Neural progenitor cell (in vitro differentiated cells): ENCODE results near the gene TWNK. TPM values are rescaled to one million over a fixed set of nuclear protein-coding genes. Genes with fewer than 3 reads are reported as not detected.

Experiments used
- DNase-seq: peaks from one replicate; pipeline ENCODE4 v3.0.0-alpha.2; 2016; ENCODE audit warnings: low spot score
- H2AFZ ChIP-seq: fragments of 200-600 bp; sonication (generic); replicated peaks from 2 replicates; pipeline ENCODE4 v1.6.1; 2016; ENCODE audit warnings: antibody characterized with exemption
- H3F3A ChIP-seq: fragments of 200-600 bp; sonication (generic); 2 replicates; pipeline ENCODE4 v1.6.1; 2016; ENCODE audit warnings: antibody characterized with exemption, low read depth
- H3K27ac ChIP-seq: fragments of 200-600 bp; sonication (generic); 2 replicates; pipeline ENCODE4 v1.5.1; 2016; ENCODE audit warnings: mild to moderate bottlenecking
- H3K27me3 ChIP-seq: fragments of 200-600 bp; sonication (generic); 2 replicates; pipeline ENCODE4 v1.6.1; 2016; ENCODE audit warnings: mild to moderate bottlenecking, moderate library complexity
- H3K36me3 ChIP-seq: fragments of 200-600 bp; sonication (generic); 2 replicates; pipeline ENCODE4 v1.5.1; 2016
- H3K4me1 ChIP-seq: fragments of 200-600 bp; sonication (generic); 2 replicates; pipeline ENCODE4 v1.6.1; 2016; ENCODE audit warnings: mixed run types
- H3K4me2 ChIP-seq: fragments of 200-600 bp; sonication (generic); 2 replicates; pipeline ENCODE4 v1.6.1; 2016
- H3K4me3 ChIP-seq: fragments of 200-600 bp; sonication (generic); 2 replicates; pipeline ENCODE4 v1.5.1; 2016
- H3K79me2 ChIP-seq: fragments of 200-600 bp; sonication (generic); 2 replicates; pipeline ENCODE4 v1.6.1; 2016; ENCODE audit warnings: low read depth
- H3K9ac ChIP-seq: fragments of 200-600 bp; sonication (generic); 2 replicates; pipeline ENCODE4 v1.6.1; 2016
- H3K9me3 ChIP-seq: fragments of 200-600 bp; sonication (generic); 2 replicates; pipeline ENCODE4 v1.5.1; 2016; ENCODE audit warnings: low read depth
- H4K20me1 ChIP-seq: fragments of 200-600 bp; sonication (generic); 2 replicates; pipeline ENCODE4 v1.6.1; 2016; ENCODE audit warnings: low read depth
- H3K27ac Mint-ChIP-seq: 3 replicates; pipeline ENCODE4 v1.8.0; 2021; ENCODE audit warnings: mixed read lengths
- H3K27me3 Mint-ChIP-seq: 2 replicates; pipeline ENCODE4 v1.8.0; 2022; ENCODE audit warnings: low read depth, mild to moderate bottlenecking, inconsistent platforms, moderate library complexity, mixed read lengths; ENCODE audit not compliant: insufficient read depth
- H3K36me3 Mint-ChIP-seq: 3 replicates; pipeline ENCODE4 v1.8.0; 2021; ENCODE audit warnings: mixed read lengths
- H3K4me1 Mint-ChIP-seq: 3 replicates; pipeline ENCODE4 v1.8.0; 2021; ENCODE audit warnings: mixed read lengths
- H3K4me3 Mint-ChIP-seq: 3 replicates; pipeline ENCODE4 v1.8.0; 2021; ENCODE audit warnings: mild to moderate bottlenecking, moderate library complexity, mixed read lengths
- H3K9me3 Mint-ChIP-seq: 3 replicates; pipeline ENCODE4 v1.8.0; 2020; ENCODE audit warnings: mixed read lengths
- EZH2 ChIP-seq: fragments of 200-600 bp; sonication (generic); IDR thresholded peaks from 2 replicates; pipeline ENCODE4 v1.6.1; 2017; ENCODE audit warnings: antibody characterized with exemption, mild to moderate bottlenecking, moderate library complexity
- EZH2phosphoT487 ChIP-seq: fragments of 200-600 bp; sonication (generic); IDR thresholded peaks from 2 replicates; pipeline ENCODE4 v1.6.1; 2017; ENCODE audit warnings: antibody characterized with exemption
- total RNA-seq: library from RNA; depleted of rRNA; stranded (reverse); fragments of >200 nt; gene quantifications from 2 replicates; pipeline ENCODE4 v1.2.3, GENCODE V29; 2015; ENCODE audit warnings: low replicate concordance
- TF ChIP-seq, protein P1 (sequence below): fragments of 200-600 bp; sonication (generic); IDR thresholded peaks from 2 replicates; pipeline ENCODE4 v1.5.1; 2017; ENCODE audit warnings: antibody characterized with exemption, mild to moderate bottlenecking

Gene TWNK
- total RNA-seq, 1 donor from 2014 or later, result 6.4 TPM

DNA sequence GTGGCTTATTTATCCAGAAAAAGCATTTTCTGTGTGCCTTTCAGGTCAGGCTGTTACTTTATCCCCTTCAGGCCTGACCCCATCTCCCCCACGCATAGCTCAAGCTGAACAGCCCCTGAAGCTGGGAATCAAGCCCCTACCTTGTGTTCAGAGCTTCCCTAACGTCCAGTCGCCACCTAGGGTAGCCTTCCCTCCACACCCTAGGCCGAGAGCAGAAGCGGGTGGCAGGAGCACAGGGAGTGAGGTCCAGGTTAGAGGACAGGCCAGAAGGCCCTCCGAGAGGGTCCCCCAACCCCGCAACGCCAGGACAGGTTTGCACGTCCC lies 18.5 kb upstream of the TWNK start:
- TF ChIP-seq EZH2phosphoT487 (no peak), EZH2 (no peak)
- TF ChIP-seq, protein P1, sequence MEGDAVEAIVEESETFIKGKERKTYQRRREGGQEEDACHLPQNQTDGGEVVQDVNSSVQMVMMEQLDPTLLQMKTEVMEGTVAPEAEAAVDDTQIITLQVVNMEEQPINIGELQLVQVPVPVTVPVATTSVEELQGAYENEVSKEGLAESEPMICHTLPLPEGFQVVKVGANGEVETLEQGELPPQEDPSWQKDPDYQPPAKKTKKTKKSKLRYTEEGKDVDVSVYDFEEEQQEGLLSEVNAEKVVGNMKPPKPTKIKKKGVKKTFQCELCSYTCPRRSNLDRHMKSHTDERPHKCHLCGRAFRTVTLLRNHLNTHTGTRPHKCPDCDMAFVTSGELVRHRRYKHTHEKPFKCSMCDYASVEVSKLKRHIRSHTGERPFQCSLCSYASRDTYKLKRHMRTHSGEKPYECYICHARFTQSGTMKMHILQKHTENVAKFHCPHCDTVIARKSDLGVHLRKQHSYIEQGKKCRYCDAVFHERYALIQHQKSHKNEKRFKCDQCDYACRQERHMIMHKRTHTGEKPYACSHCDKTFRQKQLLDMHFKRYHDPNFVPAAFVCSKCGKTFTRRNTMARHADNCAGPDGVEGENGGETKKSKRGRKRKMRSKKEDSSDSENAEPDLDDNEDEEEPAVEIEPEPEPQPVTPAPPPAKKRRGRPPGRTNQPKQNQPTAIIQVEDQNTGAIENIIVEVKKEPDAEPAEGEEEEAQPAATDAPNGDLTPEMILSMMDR, result no peak
- Mint-ChIP-seq H3K36me3 (peaks cover 3% of the 10 kb centered on the region), H3K27ac (no peak overlapping the region), H3K27me3 (peaks cover 12% of the 10 kb centered on the region), H3K4me3 (peak overlapping the region; percentile 85), H3K4me1 (peaks cover 31% of the 10 kb centered on the region), H3K9me3 (no peaks in the 10 kb centered on the region)
- Histone ChIP-seq H3K4me3 (peak overlapping the region; percentile 69), H3K36me3 (no peaks in the 10 kb centered on the region), H2AFZ (peak overlapping the region; percentile 91), H3K27ac (no peak overlapping the region), H3K79me2 (no peaks in the 10 kb centered on the region), H3K9me3 (no peaks in the 10 kb centered on the region), H3K4me2 (peak overlapping the region; percentile 93), H3K4me1 (peaks cover 13% of the 10 kb centered on the region), H3F3A (peaks cover 33% of the 10 kb centered on the region), H3K9ac (no peak overlapping the region), H3K27me3 (peaks cover 20% of the 10 kb centered on the region), H4K20me1 (peaks cover 4% of the 10 kb centered on the region)
- no peak for DNase-seq

DNA sequence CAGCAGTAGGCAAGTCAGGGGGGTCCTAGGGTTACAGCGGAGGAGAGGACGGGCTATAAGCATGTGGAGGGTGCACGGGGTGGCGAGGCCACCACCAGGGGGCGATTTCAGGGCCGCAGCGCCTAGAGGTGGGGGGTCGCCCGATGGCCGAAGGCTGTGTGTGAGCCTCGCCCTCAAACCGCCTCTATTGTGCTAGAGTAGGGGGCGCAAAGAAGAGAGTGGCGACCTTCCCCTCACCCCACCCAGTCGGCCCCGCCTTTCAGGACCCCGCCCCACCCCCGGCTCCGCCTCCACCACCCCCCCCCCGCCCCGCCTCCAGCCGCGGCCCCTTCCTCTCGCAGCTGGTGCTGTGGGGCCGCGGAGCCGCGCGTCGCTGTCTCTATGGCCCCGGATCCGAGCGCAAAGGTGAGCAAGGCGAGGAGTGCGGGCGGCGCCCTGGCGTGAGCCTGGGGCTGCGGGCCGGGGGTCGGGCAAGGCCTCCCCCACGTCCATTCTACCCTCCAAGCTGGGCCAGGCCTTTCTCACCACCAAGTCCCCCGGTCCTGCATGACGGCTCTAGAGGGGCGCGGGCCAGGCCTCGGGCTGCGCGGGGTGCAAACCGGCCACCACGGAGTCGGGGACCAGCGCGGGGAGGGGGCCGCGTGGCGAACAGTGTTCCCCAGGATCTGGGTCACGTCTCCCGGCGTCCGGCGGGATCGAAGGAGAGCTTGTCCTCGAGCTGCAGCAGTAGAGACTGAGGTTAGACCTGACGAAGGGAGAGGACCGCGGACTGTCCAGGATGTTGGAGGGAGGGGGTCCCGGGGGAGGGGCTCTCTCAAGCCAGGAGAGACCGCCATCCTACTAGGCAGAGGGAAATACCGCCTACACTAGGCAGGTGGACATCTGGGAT lies 17.9 kb upstream of the TWNK start, which contains the start of gene SEMA4G:
SEMA4G (plus strand) TSS at position 318 of the 889 bp plus-strand sequence. CDS start 3,409 bp downstream, outside the sequence.
- H3F3A ChIP-seq, result peaks cover 33% of the 10 kb centered on the region
- Mint-ChIP-seq H3K36me3 (peaks cover 3% of the 10 kb centered on the region), H3K27ac (no peak within 1 kb of the TSS), H3K9me3 (no peaks in the 10 kb centered on the region), H3K27me3 (peaks cover 14% of the 10 kb centered on the region), H3K4me1 (peaks cover 31% of the 10 kb centered on the region), H3K4me3 (peak within 1 kb of the TSS; percentile 85)
- DNase-seq, result peak; percentile 88
- peaks cover 20% of the 10 kb centered on the region for H3K27me3 ChIP-seq
- H3K4me1 ChIP-seq, result peaks cover 13% of the 10 kb centered on the region
- no peaks in the 10 kb centered on the region for H3K79me2 ChIP-seq
- no peak within 1 kb of the TSS for H3K9ac ChIP-seq
- TF ChIP-seq EZH2phosphoT487 (no peak), EZH2 (peak; percentile 47)
- TF ChIP-seq, protein P1, result peak; percentile 74
- H3K27ac ChIP-seq, result no peak within 1 kb of the TSS
- H3K36me3 ChIP-seq, result no peaks in the 10 kb centered on the region
- peak within 1 kb of the TSS; percentile 93 for H3K4me2 ChIP-seq
- peak within 1 kb of the TSS; percentile 69 for H3K4me3 ChIP-seq
- H2AFZ ChIP-seq, result peak within 1 kb of the TSS; percentile 91
- H4K20me1 ChIP-seq, result peaks cover 4% of the 10 kb centered on the region
- no peaks in the 10 kb centered on the region for H3K9me3 ChIP-seq

DNA sequence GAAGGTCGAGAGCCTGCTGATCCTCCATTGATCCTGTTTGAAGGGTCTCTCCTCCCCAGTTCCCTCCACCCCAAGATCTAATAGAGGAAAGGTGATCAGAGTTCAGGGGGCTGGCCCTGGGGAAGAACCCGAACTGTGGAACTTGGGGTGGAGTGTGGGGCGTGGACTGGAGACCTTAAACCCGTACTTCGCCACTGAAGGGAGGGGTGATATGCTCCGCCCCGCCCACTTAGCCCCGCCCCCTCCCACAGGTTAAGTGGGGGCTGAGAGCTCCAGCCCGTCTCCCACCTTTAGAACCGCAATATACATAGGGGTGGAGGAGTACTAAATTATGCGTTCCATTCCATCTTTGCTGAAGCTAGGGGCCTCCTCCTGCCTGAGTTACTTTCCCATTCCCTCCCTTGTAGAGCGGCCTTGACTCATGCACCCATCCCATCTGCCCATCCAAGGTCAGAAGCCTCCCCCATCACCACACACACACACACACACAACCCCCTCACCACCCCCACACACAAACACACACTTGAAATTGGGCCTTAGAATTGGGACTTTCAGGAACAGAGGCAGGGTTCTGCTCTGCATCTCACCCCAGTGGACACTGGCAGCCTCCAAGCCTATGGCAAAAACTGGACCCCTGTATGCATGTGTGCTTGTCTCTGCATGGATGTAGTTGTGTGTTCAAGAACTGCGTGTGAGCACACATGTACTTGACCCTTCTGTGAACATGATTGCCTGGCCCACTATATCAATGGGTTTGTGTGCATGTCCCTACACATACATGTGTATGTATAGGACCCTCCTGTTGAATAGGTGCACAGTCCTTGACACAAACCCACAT lies 17.0 kb upstream of the TWNK start:
- Mint-ChIP-seq H3K4me1 (peaks cover 31% of the 10 kb centered on the region), H3K9me3 (no peaks in the 10 kb centered on the region), H3K36me3 (peaks cover 3% of the 10 kb centered on the region), H3K27me3 (peaks cover 14% of the 10 kb centered on the region), H3K4me3 (peak overlapping the region; percentile 85), H3K27ac (no peak overlapping the region)
- H4K20me1 ChIP-seq, result peaks cover 4% of the 10 kb centered on the region
- peak overlapping the region; percentile 91 for H2AFZ ChIP-seq
- peak overlapping the region; percentile 93 for H3K4me2 ChIP-seq
- no peak overlapping the region for H3K9ac ChIP-seq
- H3K79me2 ChIP-seq, result no peaks in the 10 kb centered on the region
- peaks cover 13% of the 10 kb centered on the region for H3K4me1 ChIP-seq
- no peak for TF ChIP-seq EZH2
- TF ChIP-seq, protein P1, result no peak
- H3K36me3 ChIP-seq, result no peaks in the 10 kb centered on the region
- peak overlapping the region; percentile 69 for H3K4me3 ChIP-seq
- DNase-seq, result peak; percentile 42
- no peaks in the 10 kb centered on the region for H3K9me3 ChIP-seq
- peaks cover 20% of the 10 kb centered on the region for H3K27me3 ChIP-seq
- H3F3A ChIP-seq, result peaks cover 33% of the 10 kb centered on the region
- no peak overlapping the region for H3K27ac ChIP-seq
